IMR-90 (cell line): Measurements from ENCODE around the gene TNFRSF14. TPM values are rescaled to one million over a fixed set of nuclear protein-coding genes. Genes with fewer than 3 reads are reported as not detected.

Source experiments
- ATAC-seq: fragments of 200-7000 bp; cut with Tn5 transposase; 2 replicates; pipeline ENCODE4 v1.9.1; 2020; ENCODE audit warnings: low read depth, mild to moderate bottlenecking, moderate library complexity
- BruUV-seq: library from RNA; stranded (reverse); fragments of 400-500 nt; replicated peaks from 2 replicates; lab custom pipeline; 2021; lab: Mats Ljungman, UMichigan
- CTCF ChIA-PET: fragments of 300-600 bp; formaldehyde crosslinking; extraction: SDS; loops from one replicate; lab custom pipeline; 2021; ENCODE audit warnings: antibody characterized with exemption; lab: Yijun Ruan, JAX
- POLR2A ChIA-PET: fragments of 300-600 bp; sonication (Branson Sonifier 250); formaldehyde crosslinking; loops from one replicate; lab custom pipeline; 2022; ENCODE audit warnings: antibody characterized with exemption; ENCODE audit not compliant: unreplicated experiment; lab: Charles Lee
- DNase-seq: peaks from one replicate; pipeline ENCODE4 v3.0.0; 2013
- H2AFZ ChIP-seq: replicated peaks from 2 replicates; pipeline ENCODE3; 2013; ENCODE audit warnings: low read length, mild to moderate bottlenecking; ENCODE audit not compliant: poor library complexity
- H2AK5ac ChIP-seq: 2 replicates; pipeline ENCODE4 v1.6.1; 2013; ENCODE audit warnings: low read depth, low read length, inconsistent platforms
- H2AK9ac ChIP-seq: replicated peaks from 2 replicates; pipeline ENCODE3; 2013; ENCODE audit warnings: mild to moderate bottlenecking, low read depth, low read length, moderate library complexity; ENCODE audit not compliant: poor library complexity
- H2BK120ac ChIP-seq: 2 replicates; pipeline ENCODE4 v1.6.1; 2013; ENCODE audit warnings: low read depth, low read length, inconsistent platforms
- H2BK15ac ChIP-seq: 3 replicates; pipeline ENCODE4 v1.6.1; 2013; ENCODE audit warnings: low read depth, low read length, inconsistent platforms
- H2BK20ac ChIP-seq: 2 replicates; pipeline ENCODE4 v1.6.1; 2013; ENCODE audit warnings: low read depth, mild to moderate bottlenecking, inconsistent platforms, low read length, moderate library complexity
- H2BK5ac ChIP-seq: 2 replicates; pipeline ENCODE4 v1.6.1; 2013; ENCODE audit warnings: mild to moderate bottlenecking, low read depth, low read length, inconsistent platforms; ENCODE audit not compliant: poor library complexity, severe bottlenecking
- H3K14ac ChIP-seq: replicated peaks from 2 replicates; pipeline ENCODE4 v1.6.1; 2013; ENCODE audit warnings: low read depth, low read length, inconsistent platforms
- H3K18ac ChIP-seq: 2 replicates; pipeline ENCODE4 v1.6.1; 2013; ENCODE audit warnings: low read depth, low read length, control low read depth
- H3K23ac ChIP-seq: 2 replicates; pipeline ENCODE4 v1.6.1; 2013; ENCODE audit warnings: low read depth, low read length, inconsistent platforms
- H3K27ac ChIP-seq: 2 replicates; pipeline ENCODE4 v1.5.1; 2013; ENCODE audit warnings: mild to moderate bottlenecking, control low read depth, low read length; ENCODE audit not compliant: insufficient read depth
- H3K27me3 ChIP-seq: 2 replicates; pipeline ENCODE4 v1.6.1; 2013; ENCODE audit warnings: low read length; ENCODE audit not compliant: control insufficient read depth, insufficient read depth
- H3K36me3 ChIP-seq: 2 replicates; pipeline ENCODE4 v1.6.1; 2013; ENCODE audit warnings: low read length, mixed read lengths; ENCODE audit not compliant: control insufficient read depth, insufficient read depth
- H3K4ac ChIP-seq: 2 replicates; pipeline ENCODE4 v1.6.1; 2013; ENCODE audit warnings: low read depth, low read length, inconsistent platforms
- H3K4me1 ChIP-seq: 2 replicates; pipeline ENCODE4 v1.6.1; 2013; ENCODE audit warnings: low read length, mixed read lengths; ENCODE audit not compliant: control insufficient read depth, insufficient read depth
- H3K4me2 ChIP-seq: 2 replicates; pipeline ENCODE4 v1.6.1; 2013; ENCODE audit warnings: low read depth, mild to moderate bottlenecking, control low read depth, low read length, moderate library complexity
- H3K4me3 ChIP-seq: 2 replicates; pipeline ENCODE4 v1.5.1; 2013; ENCODE audit warnings: low read depth, mild to moderate bottlenecking, control low read depth, low read length, moderate library complexity; ENCODE audit not compliant: insufficient read depth
- H3K56ac ChIP-seq: 2 replicates; pipeline ENCODE4 v1.6.1; 2013; ENCODE audit warnings: low read length, inconsistent platforms; ENCODE audit not compliant: insufficient read depth; ENCODE audit errors: extremely low read depth
- H3K79me1 ChIP-seq, 2 experiments: 2 replicates each; pipeline ENCODE4 v1.6.1; 2013; ENCODE audit warnings: low read length in 2 of 2, inconsistent platforms in 1 of 2, low read depth in 1 of 2
- H3K9ac ChIP-seq: 2 replicates; pipeline ENCODE4 v1.6.1; 2013; ENCODE audit warnings: low read depth, low read length, control low read depth
- H3K9me1 ChIP-seq: 2 replicates; pipeline ENCODE4 v1.6.1; 2013; ENCODE audit warnings: low read length, inconsistent platforms; ENCODE audit not compliant: insufficient read depth
- H3K9me3 ChIP-seq: 2 replicates; pipeline ENCODE4 v1.6.1; 2013; ENCODE audit warnings: low read length; ENCODE audit not compliant: control insufficient read depth, insufficient read depth
- H4K20me1 ChIP-seq: 2 replicates; pipeline ENCODE4 v1.6.1; 2013; ENCODE audit warnings: low read length, inconsistent platforms; ENCODE audit not compliant: insufficient read depth
- H4K5ac ChIP-seq: 2 replicates; pipeline ENCODE4 v1.6.1; 2013; ENCODE audit warnings: mild to moderate bottlenecking, low read depth, low read length, control low read depth
- H4K8ac ChIP-seq, 2 experiments: 2 replicates each; pipeline ENCODE4 v1.6.1; 2013; ENCODE audit warnings: low read depth in 2 of 2, low read length in 2 of 2, control low read depth in 1 of 2, inconsistent platforms in 1 of 2
- H4K91ac ChIP-seq: 2 replicates; pipeline ENCODE4 v1.6.1; 2013; ENCODE audit warnings: low read depth, low read length, inconsistent platforms; ENCODE audit not compliant: insufficient read depth
- CTCF ChIP-seq: conservative IDR thresholded peaks from 2 replicates; pipeline ENCODE4 v1.5.1; 2012; ENCODE audit warnings: mild to moderate bottlenecking, low read depth, low read length, improper control_type of control experiment
- ELK1 ChIP-seq: fragments of 150-350 bp; IDR thresholded peaks from 2 replicates; pipeline ENCODE4 v1.6.1; 2016; ENCODE audit warnings: low read depth, mild to moderate bottlenecking, low read length, moderate library complexity, borderline replicate concordance
- RAD21 ChIP-seq: IDR thresholded peaks from 2 replicates; pipeline ENCODE4 v1.6.1; 2012; ENCODE audit warnings: low read length, improper control_type of control experiment
- WGBS, 2 experiments: methylation state at CpG; one replicate each; pipeline versions ENCODE4 v1.1.5 to v1.1.7; 2013; ENCODE audit warnings: missing lambda C conversion rate in 2 of 2; ENCODE audit not compliant: insufficient read length in 1 of 2; ENCODE audit errors: extremely low coverage in 2 of 2; 5-methylcytosine and 5-hydroxymethylcytosine counted together
- dilution Hi-C: fragments of 300-500 bp; cut with HindIII; formaldehyde crosslinking; loops from one replicate; pipeline ENCODE4 v1.14.3; 2018; ENCODE audit warnings: low sequenced_read_pairs; ENCODE audit not compliant: unreplicated experiment
- in situ Hi-C: fragments of 300-500 bp; cut with MboI; formaldehyde crosslinking; loops from 3 replicates; pipeline ENCODE4 v1.14.3; 2019; ENCODE audit warnings: low sequenced_read_pairs, inconsistent platforms, mixed read lengths
- intact Hi-C: fragments of 100-400 bp; cut with micrococcal nuclease; formaldehyde crosslinking; loops from 2 replicates; pipeline ENCODE4 v1.10.0; 2022
- polyA plus RNA-seq, 3 experiments: library from polyadenylated mRNA; depleted of rRNA; stranded (reverse); fragments of >200 nt; gene quantifications; 2 replicates each; pipeline ENCODE4 v1.2.3, GENCODE V29; 2012; ENCODE audit warnings: low replicate concordance in 1 of 3
- total RNA-seq: library from RNA; depleted of rRNA; stranded (reverse); fragments of >200 nt; gene quantifications from 2 replicates; pipeline ENCODE4 v1.2.3, GENCODE V29; 2012

Gene TNFRSF14
- total and polyA plus RNA-seq, 2 of the 4 experiments (the other 2 are of a cell fraction): 1.3 to 4.2 TPM

GRCh38 chr1:2514863-2515762, 41.1 kb upstream of the TNFRSF14 start:
- Histone ChIP-seq H2AFZ (no peak overlapping the region), H3K9me1 (no peaks in the 10 kb centered on the region), H2BK20ac (no peak overlapping the region), H3K4me1 (no peaks in the 10 kb centered on the region), H3K4me3 (no peak overlapping the region), H3K9ac (no peak overlapping the region), H3K56ac (no peak overlapping the region), H3K27ac (no peak overlapping the region), H4K8ac (no peak overlapping the region), H4K5ac (no peak overlapping the region), H3K36me3 (peaks cover 89% of the 10 kb centered on the region), H2BK5ac (no peak overlapping the region), H3K79me1 (peaks cover 0 to 13% of the 10 kb centered on the region in 2 experiments; a peak in 2 of 4 replicates), H2BK15ac (no peak overlapping the region), H3K4me2 (no peak overlapping the region), H3K27me3 (no peaks in the 10 kb centered on the region), H3K4ac (no peak overlapping the region), H3K18ac (no peak overlapping the region), H2AK9ac (peak overlapping the region; percentile 55), H4K20me1 (no peaks in the 10 kb centered on the region; the same call in none of the 2 replicates), H2BK120ac (no peak overlapping the region), H2AK5ac (no peak overlapping the region), H3K23ac (no peak overlapping the region), H3K9me3 (no peaks in the 10 kb centered on the region), H3K14ac (no peak overlapping the region), H4K91ac (no peak overlapping the region)
- dilution Hi-C loops: no loop called here
- no peak for ATAC-seq
- no peak for DNase-seq
- BruUV-seq: no TSS peak
- 0 out of 2 replicates have a peak, but pooled peaks have one; percentile 11 for TF ChIP-seq CTCF
- no peak for TF ChIP-seq ELK1
- TF ChIP-seq RAD21: peak; percentile 8; the same call in 1 of the 2 replicates
- ChIA-PET POLR2A (no interaction called here), CTCF (no interaction called here)
- in situ Hi-C loops: no loop called here
- intact Hi-C loops: no loop called here
- 93% methylated on average over 36 of the region's 45 CpGs; no CpG with 5 or more reads in 1 of the 2 experiments for WGBS, 2 experiments
